ENCODE results near the gene DDT.

GRCh38 chr22:24006207-24006913 lies 32.1 kb upstream of the DDT start:
- TF ChIP-seq CTCF (IDR thresholded peaks at IDR 0.05) (no peak), POLR2AphosphoS5 (IDR thresholded peaks at IDR 0.05; ENCODE audit: low read depth, low read length) (no peak), TCF7L2 (IDR thresholded peaks at IDR 0.05; ENCODE audit: low read depth, low read length) (no peak), REST (IDR thresholded peaks at IDR 0.05; ENCODE audit: insufficient read depth in 1 of 2, low read depth in 2 of 2, low read length in 1 of 2) (no peak), SIN3A (IDR thresholded peaks at IDR 0.05; ENCODE audit: borderline replicate concordance, insufficient read depth, low read depth, low read length) (no peak)
